HG02588 (cell line): ENCODE results near the gene AADACL2.

Experiments
- ATAC-seq: cut with Tn5 transposase; IDR thresholded peaks from one replicate; pipeline ENCODE4 v1.9.1; 2021; ENCODE audit warnings: mild to moderate bottlenecking, moderate library complexity; ENCODE audit not compliant: unreplicated experiment

AADACL2 gene

GRCh38 chr3:151733613-151734012 is at the start of gene AADACL2:
Gene AADACL2 (plus strand): TSS chr3:151733927. CDS start chr3:151734036, 109 bp downstream.
- no peak for ATAC-seq

- ATAC-seq, result no peak
These were observed 49.6 kb upstream of the AADACL2 start for GRCh38 chr3:151684094-151684493.

GRCh38 chr3:151686257-151686656 is 47.5 kb upstream of the AADACL2 start:
- no peak for ATAC-seq

GRCh38 chr3:151687076-151687475 is 46.7 kb upstream of the AADACL2 start:
- ATAC-seq, result no peak

- ATAC-seq, result no peak
These were observed 45.2 kb upstream of the AADACL2 start for GRCh38 chr3:151688571-151688970.

GRCh38 chr3:151690645-151691044 is 43.1 kb upstream of the AADACL2 start:
- no peak for ATAC-seq

GRCh38 chr3:151697496-151697895 is 36.2 kb upstream of the AADACL2 start:
- ATAC-seq, result no peak

- ATAC-seq, result no peak
These were observed 26.5 kb upstream of the AADACL2 start for GRCh38 chr3:151707216-151707615.

GRCh38 chr3:151708868-151709267 is 24.9 kb upstream of the AADACL2 start:
- no peak for ATAC-seq

GRCh38 chr3:151709847-151710246 is 23.9 kb upstream of the AADACL2 start:
- ATAC-seq, result no peak

GRCh38 chr3:151721294-151721693 is 12.4 kb upstream of the AADACL2 start:
- no peak for ATAC-seq

- no peak for ATAC-seq
These were observed 10.9 kb upstream of the AADACL2 start for GRCh38 chr3:151722856-151723255.

GRCh38 chr3:151724576-151725562 is 8.9 kb upstream of the AADACL2 start:
- ATAC-seq, result no peak

- ATAC-seq, result no peak
These were observed 7.7 kb upstream of the AADACL2 start for GRCh38 chr3:151726016-151726415.

- no peak for ATAC-seq
These were observed 866 bp upstream of the AADACL2 start for GRCh38 chr3:151732861-151733260.

- ATAC-seq, result no peak
These were observed 6.9 kb downstream of the AADACL2 start for GRCh38 chr3:151740581-151740980.

GRCh38 chr3:151743855-151744254 is 10.1 kb downstream of the AADACL2 start:
- ATAC-seq, result no peak

GRCh38 chr3:151750181-151750580 is 16.5 kb downstream of the AADACL2 start:
- no peak for ATAC-seq

- ATAC-seq, result no peak
These were observed 17.0 kb downstream of the AADACL2 start for GRCh38 chr3:151750678-151751077.

- no peak for ATAC-seq
These were observed 17.4 kb downstream of the AADACL2 start for GRCh38 chr3:151751161-151751560.

- no peak for ATAC-seq
These were observed 20.1 kb downstream of the AADACL2 start for GRCh38 chr3:151753846-151754245.

GRCh38 chr3:151761581-151761980 is 27.9 kb downstream of the AADACL2 start:
- no peak for ATAC-seq
